HG02798 (cell line): ENCODE data around the gene PRKACA.

Source experiments
- ATAC-seq: cut with Tn5 transposase; IDR thresholded peaks from one replicate; pipeline ENCODE4 v1.9.1; 2021; ENCODE audit warnings: mild to moderate bottlenecking; ENCODE audit not compliant: unreplicated experiment, poor library complexity

Gene PRKACA

DNA sequence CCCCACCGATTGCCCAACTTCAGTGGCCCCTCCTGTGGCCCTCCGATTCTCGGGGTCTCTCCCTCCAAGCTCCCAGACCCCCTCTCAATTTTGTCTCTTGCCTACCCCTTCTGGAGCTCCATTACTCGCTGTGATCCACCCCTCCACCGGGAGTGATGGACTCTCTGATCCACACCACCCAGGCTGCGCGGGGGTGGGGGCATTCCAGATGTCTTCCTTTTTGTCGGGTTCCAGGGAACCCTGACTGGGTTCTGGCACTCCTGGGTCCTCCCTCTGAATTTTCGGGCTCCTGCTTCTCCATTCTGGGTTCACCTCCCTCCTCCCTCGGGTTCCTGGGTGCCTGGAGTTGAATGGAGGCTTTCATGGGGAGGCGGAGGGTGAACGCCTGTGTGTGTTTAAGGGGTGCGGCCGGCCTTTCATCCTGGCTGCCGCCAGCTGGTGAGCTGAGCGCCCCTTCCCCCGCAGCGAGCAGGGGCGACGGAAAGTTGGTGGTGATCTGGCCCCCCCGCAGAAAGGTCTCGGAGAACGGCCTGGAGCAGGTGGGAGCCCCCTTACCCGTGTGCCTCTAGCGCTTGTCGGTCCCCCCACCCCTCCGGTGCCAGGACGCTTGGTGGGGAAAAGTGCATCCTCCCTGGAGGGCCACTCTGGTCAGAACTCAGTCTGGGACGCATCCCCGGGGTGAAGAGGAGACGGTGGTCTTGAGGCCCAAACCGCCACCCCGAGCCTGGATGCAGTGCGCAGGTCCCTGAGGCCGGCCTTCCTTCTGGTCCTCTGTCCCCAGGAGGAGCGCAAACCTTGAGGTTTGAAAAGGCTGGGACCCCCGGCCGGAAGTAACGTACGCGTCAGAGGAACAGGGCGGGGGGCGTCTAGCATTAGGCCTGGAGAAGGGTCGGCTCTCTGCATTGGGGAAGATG, 43.4 kb downstream of the PRKACA start:
- no peak for ATAC-seq

GRCh38 chr19:14073261-14073924, 44.2 kb downstream of the PRKACA start:
- peak; percentile 71 for ATAC-seq

DNA sequence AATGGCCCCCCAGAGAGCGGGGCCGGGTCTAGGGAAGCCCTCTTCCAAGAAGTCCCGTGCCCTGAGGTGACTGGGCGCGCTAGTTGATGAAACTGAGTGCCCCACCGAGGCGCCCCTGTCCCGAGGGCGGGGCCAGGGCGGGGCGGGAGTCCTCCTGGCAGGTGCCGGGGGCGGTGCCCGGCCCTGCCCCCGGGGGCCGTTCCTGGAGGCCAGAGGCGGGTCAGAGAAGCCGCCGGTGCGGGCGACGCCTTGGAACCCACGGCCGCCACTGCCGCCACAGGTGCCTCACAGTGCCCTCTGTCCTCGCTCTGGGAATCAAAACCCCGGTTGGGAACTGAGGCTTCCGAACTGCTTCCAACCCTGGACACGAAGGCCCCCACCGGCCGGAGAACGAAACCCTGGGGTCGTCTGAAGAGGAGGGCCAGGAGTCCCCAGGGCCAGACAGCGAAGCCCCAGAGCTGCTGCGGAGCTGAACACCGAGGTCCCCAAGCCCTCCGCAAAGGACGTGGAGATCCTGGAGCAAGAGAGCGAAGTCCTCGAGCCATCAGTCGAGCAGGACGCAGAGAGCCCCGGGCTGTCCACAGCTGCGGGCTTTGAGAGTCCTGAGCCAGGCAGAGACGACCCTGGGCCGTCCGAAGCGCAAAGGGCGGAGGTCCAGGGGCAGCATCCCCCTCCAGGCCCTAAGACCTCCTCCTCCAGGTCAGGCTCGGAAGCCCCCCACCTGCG, 44.9 kb downstream of the PRKACA start, which contains the start of gene MISP3:
Gene MISP3, plus strand, starts transcription at position 252 of the 726 bp plus-strand sequence. CDS start 524 bp downstream, outside the sequence.
- ATAC-seq: peak; percentile 30

DNA sequence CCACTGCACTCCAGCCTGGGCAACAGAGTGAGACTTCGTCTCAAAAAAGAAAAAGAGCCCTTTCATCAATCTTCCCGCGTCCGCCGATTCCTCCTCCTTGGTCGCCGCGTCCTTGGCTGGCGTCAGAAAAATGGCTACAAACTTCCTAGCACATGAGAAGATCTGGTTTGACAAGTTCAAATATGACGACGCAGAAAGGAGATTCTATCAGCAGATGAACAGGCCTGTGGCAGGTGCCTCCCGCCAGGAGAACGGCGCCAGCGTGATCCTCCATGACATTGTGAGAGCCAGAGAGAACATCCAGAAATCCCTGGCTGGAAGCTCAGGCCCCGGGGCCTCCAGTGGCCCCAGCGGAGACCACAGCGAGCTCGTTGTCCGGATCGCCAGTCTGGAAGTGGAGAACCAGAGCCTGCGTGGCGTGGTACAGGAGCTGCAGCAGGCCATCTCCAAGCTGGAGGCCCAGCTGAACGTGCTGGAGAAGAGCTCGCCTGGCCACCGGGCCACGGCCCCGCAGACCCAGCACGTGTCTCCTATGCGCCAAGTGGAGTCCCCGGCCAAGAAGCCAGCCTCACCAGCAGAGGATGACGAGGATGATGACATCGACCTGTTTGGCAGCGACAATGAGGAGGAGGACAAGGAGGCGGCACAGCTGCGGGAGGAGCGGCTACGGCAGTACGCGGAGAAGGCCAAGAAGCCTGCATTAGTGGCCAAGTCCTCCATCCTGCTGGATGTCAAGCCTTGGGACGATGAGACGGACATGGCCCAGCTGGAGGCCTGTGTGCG, 47.1 kb downstream of the PRKACA start:
- no peak for ATAC-seq

GRCh38 chr19:14066134-14066533, 51.4 kb downstream of the PRKACA start:
- ATAC-seq: no peak

DNA sequence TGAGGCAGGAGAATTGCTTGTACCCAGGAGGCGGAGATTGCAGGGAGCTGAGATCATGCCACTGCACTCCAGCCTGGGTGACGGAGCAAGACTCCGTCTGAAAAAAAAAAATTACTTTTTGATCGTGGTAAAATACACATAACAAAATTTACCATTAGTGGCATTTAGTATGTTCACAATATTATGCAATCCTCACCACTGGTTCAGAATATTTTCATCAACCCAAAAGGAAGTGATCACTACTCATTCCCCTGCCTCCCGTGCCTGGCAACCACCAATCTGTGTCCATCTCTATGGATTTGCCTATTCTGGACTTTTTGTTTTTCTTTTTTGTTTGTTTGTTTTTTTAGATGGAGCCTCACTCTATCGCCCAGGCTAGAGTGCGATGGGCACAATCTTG, 54.5 kb downstream of the PRKACA start:
- no peak for ATAC-seq

DNA sequence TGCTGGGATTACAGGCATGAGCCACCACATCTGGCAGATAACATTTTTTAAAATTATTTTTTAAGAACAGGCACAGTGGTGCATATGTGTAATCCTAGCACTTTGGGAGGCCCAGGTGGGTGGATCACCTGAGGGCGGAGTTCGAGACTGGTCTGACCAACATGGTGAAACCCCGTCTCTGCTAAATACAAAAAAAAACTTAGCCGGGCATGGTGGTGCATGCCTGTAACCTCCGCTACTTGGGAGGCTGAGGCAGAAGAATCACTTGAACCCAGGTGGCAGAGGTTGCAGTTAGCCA, 55.1 kb downstream of the PRKACA start:
- ATAC-seq: no peak

DNA sequence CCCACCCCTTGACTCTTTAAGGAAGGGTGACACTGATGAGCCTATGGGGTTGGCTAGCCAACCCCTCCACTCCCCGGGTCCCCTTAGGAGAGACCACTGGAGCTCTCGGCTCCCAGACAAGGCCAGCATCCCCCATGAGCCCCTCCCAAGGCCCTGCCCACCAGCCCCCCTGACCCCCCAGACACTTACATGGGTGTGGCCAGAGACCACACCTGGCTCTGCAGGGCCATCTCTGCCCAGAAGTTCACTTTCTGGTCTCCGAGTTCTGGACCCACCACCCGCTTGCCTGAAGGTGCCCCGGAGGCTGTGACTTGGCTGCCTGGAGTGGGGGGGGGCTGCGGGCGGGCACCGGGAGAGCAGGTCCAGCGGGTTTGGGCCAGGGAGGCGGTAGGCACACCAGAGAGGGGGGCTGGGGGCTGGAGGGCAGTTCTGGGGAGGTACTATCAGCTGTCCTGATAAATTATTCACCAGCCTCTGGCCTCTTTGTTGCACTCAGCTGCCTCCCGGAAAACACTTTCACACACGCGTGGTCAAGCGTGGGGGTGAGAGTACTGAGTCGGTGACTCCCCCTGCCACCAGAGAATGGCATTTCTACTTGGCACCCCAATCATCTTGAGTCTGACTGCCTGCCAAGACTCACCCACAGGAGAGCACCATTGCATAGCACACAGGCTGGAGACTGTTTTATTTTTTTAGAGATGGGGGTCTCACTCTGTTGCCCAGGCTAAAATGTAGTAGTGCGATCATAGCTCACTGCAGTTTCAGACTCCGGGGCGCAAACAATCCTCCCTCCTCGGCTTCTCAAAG, 55.6 kb downstream of the PRKACA start, which contains the start of gene PALM3:
Gene PALM3, minus strand, starts transcription at position 326 of the 807 bp plus-strand sequence. Its CDS starts 96 bp downstream, at position 230.
- no peak for ATAC-seq

GRCh38 chr19:14061081-14061749, 56.3 kb downstream of the PRKACA start:
- ATAC-seq: no peak

DNA sequence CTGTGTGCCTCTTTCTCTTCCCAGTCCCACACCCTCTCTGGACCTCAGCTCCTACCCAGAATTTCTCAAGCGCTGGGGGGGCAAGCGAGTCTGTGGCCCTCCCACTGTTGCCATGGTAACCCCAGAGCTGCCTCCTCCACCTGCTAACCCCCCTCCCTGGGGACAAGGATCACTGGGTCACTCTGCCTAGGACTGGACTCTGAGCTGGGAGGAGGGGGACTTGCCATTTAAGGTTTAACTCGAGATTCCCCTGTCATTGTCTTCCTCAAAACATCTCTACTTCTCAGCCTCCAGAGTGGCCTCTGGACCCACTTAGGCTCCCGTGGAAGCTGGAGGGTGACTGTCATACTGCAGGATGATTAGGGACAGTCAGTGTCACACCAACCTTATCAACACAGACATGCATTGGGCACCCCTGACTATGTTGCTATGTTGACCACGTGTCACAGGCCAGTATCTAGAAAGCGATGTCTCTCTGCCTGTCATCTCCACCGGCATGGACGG, 57.9 kb downstream of the PRKACA start:
- ATAC-seq: no peak

GRCh38 chr19:14059093-14059480, 58.5 kb downstream of the PRKACA start:
- no peak for ATAC-seq

DNA sequence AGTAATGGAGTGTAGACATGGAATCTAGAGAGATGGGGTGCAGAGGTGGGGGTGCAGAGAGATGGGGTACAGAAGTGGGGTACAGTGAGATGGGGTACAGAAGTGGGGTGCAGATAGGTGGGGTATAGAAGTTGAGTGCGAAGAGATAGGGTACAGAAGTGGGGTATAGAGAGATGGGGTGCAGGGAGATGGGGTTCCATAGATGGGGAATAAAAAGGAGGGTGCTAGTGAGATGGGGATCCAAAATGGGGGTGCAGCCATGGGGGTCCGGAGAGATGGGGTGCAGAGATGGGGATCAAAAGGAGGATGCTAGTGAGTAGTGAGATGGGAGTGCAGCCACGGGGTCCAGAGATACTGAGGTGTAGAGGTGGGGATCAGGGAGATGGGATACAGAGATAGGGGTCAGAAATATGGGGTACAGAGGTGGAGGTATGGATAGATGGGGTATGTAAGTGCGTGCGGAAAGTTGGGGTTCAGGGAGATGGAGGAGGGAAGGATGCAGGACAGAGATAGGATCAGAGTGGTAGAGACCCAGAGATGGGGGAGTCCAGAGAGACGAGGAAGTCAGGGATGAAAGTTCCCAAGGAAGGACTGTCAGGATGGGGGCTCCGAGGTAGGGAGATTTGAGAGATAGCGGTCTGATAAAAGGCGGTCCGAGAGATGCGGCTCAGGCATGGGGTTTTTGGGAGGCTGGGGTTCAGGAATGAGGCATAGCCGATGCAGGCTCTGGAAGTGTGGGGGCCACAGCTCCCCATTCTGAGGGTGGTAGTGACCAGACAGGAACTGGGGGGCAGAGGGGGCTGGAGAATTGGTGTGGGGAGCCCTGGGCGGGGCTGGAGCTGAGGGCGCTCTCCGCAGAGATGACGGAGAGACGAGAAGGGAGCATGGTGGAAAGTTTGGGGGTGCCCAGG, 59.1 kb downstream of the PRKACA start:
- ATAC-seq: no peak

GRCh38 chr19:14056741-14057356, 60.7 kb downstream of the PRKACA start:
- no peak for ATAC-seq

DNA sequence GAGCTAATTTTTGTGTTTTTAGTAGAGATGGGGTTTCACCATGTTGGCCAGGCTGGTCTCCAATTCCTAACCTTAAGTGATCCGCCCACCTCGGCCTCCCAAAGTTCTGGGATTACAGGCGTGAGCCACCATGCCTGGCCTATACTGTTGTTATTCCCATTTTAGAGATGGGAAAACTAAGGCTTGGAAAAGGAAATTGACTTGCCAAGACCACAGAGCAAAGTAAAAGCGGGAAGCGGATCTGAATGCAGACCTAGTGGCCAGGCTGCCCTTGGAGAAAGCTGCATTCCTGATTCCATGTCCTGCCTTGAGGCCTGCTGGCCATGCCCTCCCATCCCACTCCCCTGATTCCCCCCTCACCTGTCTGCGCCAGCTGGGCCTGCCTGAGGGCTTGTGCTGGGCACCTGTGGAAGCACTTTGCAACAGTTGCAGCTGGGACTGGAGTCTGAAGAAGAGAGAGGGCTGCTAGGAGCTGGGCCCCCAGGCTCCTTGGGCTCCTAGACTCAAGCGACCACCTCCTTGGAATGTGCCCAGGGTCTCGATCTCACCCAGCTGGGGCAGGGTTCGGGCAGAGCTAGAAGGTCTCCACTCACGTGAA, 61.4 kb downstream of the PRKACA start:
- no peak for ATAC-seq

DNA sequence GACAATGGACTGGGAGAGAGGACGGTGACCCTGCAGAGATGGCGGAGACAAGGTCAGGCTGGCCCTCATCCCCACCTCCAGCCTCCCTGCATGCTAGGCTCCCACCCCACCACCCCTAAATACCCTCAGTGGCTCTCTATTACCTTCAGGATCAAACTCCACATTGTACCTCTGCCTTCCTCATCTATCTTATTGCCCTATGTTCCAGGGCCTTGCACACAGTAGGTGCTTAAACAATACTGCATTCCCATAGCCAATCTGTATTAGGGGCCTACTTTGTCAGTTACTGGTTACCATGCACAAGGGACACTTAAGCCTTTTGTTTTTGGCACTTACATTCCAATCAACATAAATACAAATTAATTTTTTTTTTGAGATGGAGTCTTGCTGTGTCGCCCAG, 62.2 kb downstream of the PRKACA start:
- ATAC-seq: no peak

DNA sequence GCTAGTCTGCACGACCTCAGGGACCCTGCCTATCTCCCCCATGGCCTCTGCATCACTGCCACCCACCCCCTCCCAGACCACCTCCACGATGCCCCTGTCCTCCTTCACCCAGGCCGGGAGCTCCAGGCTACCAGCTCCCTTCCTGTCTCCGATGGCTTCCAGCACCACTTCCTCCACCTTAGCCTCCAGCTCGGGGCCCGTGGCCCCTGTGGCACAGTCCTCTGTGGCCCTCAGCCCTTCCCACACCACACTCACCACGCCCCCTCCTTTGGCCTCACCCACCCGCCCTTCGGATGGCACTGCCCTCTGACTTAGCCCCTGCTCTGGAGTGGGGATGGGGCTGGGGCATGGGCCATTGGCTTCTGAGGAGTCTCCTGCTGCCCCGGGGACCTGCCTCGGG, 62.8 kb downstream of the PRKACA start:
- ATAC-seq: no peak

GRCh38 chr19:14054099-14054498, 63.5 kb downstream of the PRKACA start:
- ATAC-seq: no peak
